ENCODE measurements around the gene RNF133.
A peak's percentile ranks its signal among the peaks of the same experiment; 100 is the strongest.

Gene RNF133

GRCh38 chr7:122709930-122710646, 11.2 kb upstream of the RNF133 start:
- peak; percentile 70 for DNase-seq (ENCODE audit: low read depth)
- H3K4me3 ChIP-seq (ENCODE audit: low read length): no peak overlapping the region
- TF ChIP-seq, protein P1, sequence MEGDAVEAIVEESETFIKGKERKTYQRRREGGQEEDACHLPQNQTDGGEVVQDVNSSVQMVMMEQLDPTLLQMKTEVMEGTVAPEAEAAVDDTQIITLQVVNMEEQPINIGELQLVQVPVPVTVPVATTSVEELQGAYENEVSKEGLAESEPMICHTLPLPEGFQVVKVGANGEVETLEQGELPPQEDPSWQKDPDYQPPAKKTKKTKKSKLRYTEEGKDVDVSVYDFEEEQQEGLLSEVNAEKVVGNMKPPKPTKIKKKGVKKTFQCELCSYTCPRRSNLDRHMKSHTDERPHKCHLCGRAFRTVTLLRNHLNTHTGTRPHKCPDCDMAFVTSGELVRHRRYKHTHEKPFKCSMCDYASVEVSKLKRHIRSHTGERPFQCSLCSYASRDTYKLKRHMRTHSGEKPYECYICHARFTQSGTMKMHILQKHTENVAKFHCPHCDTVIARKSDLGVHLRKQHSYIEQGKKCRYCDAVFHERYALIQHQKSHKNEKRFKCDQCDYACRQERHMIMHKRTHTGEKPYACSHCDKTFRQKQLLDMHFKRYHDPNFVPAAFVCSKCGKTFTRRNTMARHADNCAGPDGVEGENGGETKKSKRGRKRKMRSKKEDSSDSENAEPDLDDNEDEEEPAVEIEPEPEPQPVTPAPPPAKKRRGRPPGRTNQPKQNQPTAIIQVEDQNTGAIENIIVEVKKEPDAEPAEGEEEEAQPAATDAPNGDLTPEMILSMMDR (conservative IDR thresholded peaks at IDR 0.05; ENCODE audit: low read depth, low read length): no peak

DNA sequence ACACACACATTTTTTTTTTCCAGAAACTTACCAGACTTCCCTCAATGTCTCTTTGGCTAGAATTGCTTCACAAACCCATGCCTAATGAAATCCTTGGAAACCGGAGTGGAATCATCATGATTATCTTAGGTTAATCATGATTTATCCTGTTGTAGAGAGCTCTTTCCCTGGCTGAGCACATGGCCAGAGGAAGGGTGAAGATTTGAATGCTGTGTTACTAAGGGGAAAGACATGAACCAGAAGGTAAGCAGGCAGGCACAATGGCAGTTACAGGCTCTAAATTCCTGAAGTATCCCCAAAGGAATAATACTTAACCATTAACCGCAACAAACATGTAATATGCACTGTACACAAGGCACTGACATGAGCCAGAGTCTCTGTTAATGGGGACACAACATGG, 7.9 kb upstream of the RNF133 start:
- DNase-seq (ENCODE audit: low read depth): no peak
- H3K4me3 ChIP-seq (ENCODE audit: low read length): no peak overlapping the region
- TF ChIP-seq, protein P1 (conservative IDR thresholded peaks at IDR 0.05; ENCODE audit: low read depth, low read length): no peak

GRCh38 chr7:122702872-122703510, 4.1 kb upstream of the RNF133 start, which contains the start of gene RNF148:
Gene RNF148, minus strand, starts transcription at chr7:122702922. Its CDS starts 172 bp downstream, at chr7:122702750.
- TF ChIP-seq, protein P1 (conservative IDR thresholded peaks at IDR 0.05; ENCODE audit: low read depth, low read length): no peak
- DNase-seq (ENCODE audit: low read depth): no peak
- no peak within 1 kb of the TSS for H3K4me3 ChIP-seq (ENCODE audit: low read length)

DNA sequence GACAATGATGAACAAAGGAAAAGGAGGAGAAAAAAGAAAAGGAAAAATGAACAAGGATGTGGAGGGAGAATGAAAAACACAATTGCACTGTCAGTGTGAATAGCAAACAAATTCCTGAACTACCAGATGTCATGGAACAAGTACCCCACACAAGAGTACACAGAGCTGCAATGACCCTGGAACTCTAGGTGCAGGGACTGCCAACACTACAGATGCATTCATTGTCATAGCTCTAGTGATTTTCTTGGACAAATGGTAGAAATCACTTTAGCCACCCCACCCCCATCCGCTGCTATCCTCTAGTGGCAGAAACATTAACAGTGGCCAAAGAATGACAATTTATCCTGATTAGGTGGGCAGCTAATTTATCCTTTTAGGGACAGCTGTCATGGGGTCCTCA, 3.1 kb downstream of the RNF133 start:
- TF ChIP-seq, protein P1 (conservative IDR thresholded peaks at IDR 0.05; ENCODE audit: low read depth, low read length): no peak
- H3K4me3 ChIP-seq (ENCODE audit: low read length): no peak overlapping the region
- DNase-seq (ENCODE audit: low read depth): no peak

DNA sequence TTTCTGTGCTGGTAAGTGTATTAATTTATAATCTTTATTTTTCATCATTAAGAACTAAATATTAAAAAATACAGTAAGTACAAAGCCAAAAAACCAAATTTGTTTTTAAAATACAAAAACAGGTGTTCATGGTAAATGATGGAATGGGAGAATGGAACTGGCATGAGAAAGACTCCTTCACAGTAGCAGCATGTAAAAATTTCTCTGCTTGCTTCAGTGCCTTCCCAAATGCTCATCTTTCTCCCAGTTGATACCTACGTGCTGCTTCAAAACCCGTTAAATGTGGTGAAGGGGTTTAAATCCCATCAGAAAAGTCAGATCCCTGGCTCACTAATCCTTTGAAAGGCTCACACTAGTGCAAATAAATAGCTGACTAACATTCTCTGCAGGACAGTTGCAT, 4.2 kb downstream of the RNF133 start:
- H3K4me3 ChIP-seq (ENCODE audit: low read length): no peak overlapping the region
- no peak for DNase-seq (ENCODE audit: low read depth)
- TF ChIP-seq, protein P1 (conservative IDR thresholded peaks at IDR 0.05; ENCODE audit: low read depth, low read length): no peak

GRCh38 chr7:122692769-122693309, 6.1 kb downstream of the RNF133 start:
- H3K4me3 ChIP-seq (ENCODE audit: low read length): no peak overlapping the region

More at GRCh38 chr7:122692769-122693309, 6.1 kb downstream of the RNF133 start:
- no peak for DNase-seq (ENCODE audit: low read depth)
- TF ChIP-seq, protein P1 (conservative IDR thresholded peaks at IDR 0.05; ENCODE audit: low read depth, low read length): no peak

All from retinal pigment epithelial cell (primary cell).